HG02623 (cell line): ENCODE measurements around the gene PRKAB1.

Experiments
- ATAC-seq: cut with Tn5 transposase; IDR thresholded peaks from one replicate; pipeline ENCODE4 v1.9.1; 2021; ENCODE audit warnings: moderate library complexity; ENCODE audit not compliant: unreplicated experiment

The PRKAB1 gene

DNA sequence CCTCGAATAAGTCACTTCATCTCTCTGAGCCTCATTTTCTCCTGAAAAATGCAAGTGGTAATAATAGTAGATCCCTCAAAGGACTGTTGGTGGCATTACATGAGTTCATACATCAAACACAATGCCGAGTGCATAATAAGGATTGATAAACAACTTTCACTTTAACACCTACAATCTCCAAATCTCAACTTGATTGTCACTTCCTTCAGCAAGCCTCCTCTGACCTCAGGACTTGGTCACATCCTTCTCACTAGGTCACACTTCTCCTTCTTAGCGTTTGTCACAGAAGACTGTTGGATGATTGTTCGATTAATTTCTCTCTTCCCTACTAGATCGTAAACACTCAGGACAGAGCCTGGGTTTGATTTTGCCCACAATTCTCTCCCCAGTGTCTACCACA, 7.9 kb upstream of the PRKAB1 start:
- ATAC-seq, result no peak

DNA sequence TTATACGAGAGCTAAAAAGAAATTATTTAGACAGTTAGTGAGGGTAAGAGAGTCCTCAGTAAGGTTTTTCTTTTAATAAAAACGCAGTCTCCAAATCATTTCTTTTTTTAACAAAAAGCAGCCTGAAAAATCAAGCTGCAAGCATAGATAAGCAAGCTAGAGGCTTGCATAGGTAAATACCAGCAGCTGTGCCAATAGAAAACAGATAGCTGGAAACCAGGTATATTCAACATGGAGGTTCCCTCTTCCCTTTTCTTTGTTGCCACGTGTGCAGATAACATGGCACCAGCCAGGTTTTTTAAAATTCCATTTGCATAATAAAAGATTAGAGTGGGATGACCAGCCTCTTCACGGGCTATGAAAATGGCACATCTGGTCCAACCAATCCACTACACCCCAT, 6.1 kb upstream of the PRKAB1 start:
- ATAC-seq, result no peak

DNA sequence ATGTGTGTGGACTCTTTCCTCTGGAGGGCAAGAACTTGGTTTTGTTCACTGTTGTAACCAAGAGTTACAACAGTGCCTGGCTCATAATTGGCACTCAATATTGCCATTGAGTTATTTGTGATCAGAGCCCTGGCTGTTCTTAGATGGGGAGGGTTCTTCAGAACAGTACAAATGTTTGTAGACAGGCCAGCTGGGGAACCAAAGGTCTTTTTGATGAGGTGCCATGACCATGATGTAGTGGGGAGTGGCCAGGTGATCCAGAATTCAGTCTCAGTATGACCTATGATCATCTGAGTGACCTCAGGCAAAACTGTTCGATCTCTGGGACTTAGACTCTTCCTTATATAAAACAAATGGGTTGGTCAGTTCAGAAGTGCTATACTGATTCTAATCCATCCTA, 3.3 kb upstream of the PRKAB1 start:
- ATAC-seq, result no peak

DNA sequence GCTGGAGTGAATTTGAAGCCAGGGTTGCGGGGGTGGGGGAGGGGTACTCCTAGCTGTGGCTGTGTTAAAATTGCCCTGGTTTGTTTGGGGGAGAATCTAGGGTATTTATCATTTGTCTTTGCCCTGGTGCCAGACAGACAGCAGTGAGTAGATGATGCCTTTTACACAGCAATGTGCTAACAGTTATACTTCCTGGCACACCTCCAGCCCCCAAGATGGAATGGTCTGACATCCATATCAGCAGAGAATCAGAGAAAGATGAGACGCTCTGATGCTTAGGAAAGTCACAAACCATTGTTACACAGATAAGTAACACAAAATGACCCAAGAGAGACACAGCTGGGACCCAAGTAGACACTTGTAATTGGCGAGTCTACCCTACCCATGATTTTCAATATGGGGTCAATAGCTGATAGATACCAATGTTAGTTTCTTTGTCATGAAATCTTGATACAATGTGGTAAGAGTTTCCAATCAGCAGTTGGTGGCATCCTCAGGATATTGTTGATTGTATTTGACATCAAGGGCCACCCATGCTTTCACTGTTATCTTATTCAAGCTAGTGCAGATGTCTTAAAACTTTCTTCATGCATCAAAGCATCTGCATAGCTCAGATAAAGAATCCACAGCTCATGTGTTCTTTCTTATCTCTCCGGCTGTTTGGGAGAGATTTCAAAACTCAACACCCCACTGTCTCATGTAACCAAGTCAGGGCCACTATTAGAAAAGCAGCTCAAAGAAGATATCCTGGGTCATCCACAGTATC, 2.6 kb upstream of the PRKAB1 start:
- no peak for ATAC-seq

DNA sequence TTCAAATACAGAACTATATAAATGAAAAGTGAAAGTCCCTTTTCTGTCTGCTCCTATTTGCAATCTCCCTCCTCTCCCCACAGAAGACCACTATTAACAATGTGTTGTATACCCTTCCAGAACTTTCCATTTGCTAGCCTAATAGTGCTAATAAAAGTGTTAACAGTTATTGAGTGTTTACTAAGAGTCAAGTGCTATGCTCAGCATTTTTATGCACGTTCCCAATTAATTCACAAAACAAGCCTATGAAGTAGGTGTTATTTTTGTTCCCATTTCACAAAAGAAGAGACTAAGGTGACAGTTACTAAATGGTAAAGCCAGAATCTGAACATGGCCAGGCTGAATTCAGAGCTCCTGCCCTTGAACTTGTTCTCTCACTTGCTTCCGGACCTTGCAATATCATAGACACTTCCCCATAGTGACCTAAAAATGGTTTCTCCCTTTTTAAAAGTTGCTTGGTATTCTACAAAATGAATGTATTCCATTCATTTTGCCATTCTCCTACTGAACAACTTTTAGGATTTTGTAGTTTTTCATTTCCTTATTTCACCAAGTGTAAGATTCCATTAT, 1.6 kb upstream of the PRKAB1 start:
- no peak for ATAC-seq

DNA sequence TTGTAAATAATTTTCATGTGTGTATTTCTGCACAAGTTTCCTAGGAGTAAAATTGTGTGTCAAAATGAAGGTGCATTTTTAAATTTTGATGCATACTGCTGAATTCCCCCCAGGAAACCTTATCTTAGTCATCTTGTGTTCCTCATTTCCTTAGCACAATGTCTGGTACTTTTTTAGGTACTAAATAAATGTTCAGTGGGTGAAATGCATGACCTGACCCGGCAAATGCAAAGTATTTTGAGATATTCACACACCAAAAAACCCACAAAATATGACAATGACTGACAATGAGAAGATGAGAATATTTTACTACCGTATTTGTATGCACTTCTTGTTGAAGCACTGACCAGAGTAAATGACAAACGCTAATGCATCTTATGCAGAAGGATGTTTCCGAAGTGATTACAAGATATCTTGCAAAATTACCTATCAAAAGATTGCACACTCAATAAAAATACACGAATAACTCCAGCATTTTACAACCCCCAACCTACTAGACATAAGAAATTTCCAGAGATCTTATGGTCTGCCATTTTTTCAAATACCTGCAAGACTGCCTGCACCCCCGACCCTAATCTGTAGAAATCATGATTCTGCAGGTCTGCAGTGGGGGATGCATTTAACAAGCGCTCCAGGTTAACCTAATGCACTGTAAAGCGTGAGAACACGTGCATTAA, 895 bp upstream of the PRKAB1 start:
- ATAC-seq, result no peak

DNA sequence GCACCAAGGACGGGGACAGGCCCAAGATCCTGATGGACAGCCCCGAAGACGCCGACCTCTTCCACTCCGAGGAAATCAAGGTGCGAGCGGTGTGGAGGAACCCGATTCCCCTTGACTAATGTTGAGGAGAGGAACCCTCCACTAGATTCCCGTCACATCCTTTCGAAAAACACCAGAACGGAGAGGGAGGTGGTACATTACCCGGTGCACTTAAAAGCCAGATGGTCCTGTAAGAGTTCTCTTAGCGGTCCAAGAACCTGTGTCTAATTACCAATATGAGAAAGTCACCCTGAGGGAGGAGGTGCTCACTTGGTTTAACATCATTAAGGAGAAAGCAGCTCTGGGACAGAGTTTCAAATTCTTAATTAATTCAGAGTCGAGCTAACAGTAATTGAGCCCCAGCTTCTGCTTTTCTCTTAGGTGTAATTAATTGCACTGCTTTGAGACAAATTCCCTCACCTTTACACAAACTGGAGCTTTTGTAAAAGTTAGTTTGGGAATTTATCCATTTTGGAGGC, 450 bp downstream of the PRKAB1 start:
- ATAC-seq, result no peak

DNA sequence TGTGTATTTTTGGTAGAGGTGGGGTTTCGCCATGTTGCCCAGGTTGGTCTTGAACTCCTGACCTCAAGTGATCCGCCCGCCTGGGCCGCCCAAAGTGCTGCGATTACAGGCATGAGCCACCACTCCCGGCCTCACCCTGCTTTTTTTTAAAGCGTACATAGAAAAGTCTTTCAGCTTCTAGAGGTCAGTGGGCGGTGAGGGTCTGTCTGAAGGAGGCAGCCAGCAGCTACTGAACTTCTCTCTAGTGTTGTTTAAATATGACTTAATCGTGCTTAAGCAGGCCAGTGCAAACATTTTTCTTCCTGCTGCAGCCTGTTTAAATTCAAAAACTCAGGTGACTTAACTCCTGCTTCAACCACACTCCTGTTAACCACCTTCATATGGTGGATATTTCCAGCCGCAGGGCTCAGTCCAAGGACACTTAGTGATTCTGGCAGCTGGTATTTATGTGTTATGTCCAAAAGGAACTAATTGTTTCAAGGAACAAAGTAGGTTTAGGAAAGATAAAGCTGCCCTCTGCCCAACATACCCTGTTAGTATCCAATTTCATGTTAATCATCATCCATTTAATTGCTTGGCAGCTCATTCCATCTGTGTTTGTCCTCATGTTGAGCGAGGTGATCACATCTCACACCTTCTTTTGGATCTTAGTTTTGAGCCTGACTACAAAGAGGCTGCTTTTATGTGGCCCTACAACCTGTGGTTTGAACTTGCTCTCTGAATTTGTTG, 2.0 kb downstream of the PRKAB1 start:
- no peak for ATAC-seq

DNA sequence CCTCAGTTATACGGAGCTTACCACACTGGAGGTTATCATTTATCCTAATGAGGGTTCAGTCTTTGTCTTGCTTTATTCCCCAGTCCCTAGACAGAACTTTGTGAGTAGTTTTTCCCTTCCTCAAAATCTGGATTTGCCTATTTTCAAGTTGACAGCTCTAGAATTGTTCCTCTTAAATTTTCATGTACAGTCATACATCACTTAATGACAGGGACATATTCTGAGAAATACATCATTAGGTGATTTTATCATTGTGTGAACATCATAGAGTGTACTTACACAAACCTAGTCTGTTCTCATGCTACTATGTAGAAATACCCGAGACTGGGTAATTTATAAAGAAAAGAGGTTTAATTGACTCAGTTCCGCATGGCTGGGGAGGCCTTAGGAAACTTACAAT, 3.1 kb downstream of the PRKAB1 start:
- no peak for ATAC-seq

DNA sequence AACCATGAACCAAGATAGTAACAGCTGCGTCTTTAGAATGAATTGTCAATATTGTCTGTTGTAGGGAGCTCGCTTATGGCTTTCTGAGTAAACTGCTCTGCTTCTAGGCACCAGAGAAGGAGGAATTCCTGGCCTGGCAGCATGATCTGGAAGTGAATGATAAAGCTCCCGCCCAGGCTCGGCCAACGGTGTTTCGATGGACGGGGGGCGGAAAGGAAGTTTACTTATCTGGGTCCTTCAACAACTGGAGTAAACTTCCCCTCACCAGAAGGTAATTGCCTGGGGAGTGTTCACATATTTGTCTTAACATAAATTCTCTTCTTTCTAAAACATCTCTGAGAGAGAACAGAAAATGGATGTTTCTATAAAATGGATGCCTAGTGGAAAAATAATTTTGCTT, 4.3 kb downstream of the PRKAB1 start:
- no peak for ATAC-seq

DNA sequence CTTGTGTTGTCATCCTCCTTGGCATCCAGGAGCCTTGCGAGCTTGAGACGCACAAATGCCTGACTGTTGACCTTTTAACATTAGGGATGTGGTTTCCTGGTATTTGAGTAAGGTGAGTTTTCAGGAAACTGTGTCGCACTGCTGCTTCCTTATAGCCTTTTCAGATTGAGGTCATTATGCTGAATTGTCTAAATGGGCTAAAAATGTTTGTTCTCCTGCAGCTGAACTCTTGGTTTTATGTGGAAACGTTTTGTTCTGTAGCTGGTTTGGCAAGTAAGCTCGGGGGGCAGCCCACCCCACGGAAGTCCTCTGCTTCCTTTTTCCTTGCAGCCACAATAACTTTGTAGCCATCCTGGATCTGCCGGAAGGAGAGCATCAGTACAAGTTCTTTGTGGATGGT, 5.7 kb downstream of the PRKAB1 start:
- no peak for ATAC-seq

DNA sequence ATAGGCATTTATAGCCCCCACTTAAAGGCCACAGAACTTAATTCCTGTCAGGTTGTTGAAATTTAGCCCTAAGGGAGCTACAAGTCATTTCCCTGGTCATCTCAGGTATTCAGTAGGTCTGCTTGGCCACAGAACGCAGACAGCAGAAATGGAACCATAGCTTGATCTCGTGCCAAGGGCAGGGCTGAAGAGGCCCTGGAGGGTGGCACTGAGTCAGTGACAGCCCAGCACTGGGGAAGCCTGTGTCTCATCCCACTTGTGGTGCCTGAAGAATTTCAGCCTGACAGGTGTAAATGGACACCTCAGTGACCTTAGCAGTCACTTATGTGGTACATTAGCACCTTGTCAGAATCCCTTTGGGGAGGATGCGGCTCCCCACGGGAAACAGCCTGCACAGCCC, 6.6 kb downstream of the PRKAB1 start:
- no peak for ATAC-seq

DNA sequence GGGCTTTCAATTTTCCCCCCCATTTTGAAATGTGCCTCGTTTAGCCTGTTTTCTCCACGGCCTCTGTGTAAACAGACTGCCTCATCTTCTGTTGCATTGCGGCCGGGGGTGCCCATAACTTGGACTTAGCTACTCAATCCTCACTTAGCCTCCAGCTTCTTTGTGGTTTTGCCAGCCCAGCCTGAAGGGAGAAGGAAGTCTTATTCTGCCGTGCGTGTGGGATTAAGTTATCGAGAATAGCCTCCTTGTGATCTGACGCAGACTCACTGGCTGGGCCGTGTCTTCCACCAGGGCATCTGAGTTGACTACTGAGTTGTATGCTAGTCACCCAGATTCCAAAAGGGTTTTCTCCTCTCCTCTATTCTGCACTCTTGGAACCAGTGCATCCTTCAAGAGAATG, 8.1 kb downstream of the PRKAB1 start:
- no peak for ATAC-seq

DNA sequence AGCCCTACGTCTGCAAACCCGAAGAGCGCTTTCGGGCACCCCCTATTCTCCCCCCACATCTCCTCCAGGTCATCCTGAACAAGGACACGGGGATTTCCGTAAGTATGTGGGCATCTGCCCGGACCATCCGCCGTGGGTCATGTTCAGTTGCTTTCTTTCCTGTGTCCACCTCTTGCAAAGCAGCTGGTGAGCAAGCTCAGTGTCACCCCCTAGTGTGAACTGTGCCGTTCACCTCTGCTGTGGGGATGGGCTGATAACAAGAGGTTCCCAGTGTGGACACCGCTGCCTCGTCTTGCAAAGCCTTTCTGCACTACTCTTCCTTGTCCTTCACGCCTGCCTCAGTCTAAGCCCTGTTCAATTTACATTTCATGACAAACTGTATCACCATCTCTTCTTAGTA, 8.6 kb downstream of the PRKAB1 start:
- no peak for ATAC-seq

DNA sequence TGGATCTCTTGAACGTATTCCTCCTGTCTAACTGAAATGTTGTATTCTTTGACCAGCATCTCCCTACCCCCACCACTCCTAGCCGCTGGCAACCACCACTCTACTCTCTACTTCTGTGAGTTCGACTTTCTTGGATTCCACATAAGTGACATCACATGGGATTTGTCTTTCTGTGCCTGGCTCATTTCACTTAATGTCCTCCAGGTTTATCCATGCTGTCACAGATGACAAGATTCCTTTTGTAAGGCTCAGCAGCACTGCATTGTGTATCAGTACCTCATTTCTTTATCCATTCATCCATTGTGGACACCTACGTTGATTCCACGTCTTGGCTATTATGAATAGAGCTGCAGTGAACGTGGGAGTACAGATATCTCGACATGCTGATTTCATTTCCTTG, 10.5 kb downstream of the PRKAB1 start:
- ATAC-seq, result no peak

DNA sequence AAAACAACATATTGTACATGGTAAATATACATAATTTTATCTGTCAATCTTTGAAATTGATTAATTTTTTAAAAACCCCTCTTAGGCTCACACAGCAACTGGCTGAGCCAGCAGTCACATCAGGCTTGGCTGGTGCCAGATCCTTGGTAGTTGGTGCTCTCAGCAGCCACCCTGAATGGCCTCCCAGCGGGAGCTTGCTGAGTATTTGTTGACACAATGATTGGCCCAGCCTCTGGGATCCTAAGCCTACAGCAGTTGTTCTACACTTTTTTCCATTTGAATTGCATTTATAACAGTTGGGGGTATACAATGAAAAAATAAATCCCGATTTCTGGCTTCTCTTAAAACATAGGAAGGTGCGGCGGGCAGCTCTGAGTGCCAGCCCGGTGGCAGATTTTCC, 11.1 kb downstream of the PRKAB1 start:
- ATAC-seq, result no peak

DNA sequence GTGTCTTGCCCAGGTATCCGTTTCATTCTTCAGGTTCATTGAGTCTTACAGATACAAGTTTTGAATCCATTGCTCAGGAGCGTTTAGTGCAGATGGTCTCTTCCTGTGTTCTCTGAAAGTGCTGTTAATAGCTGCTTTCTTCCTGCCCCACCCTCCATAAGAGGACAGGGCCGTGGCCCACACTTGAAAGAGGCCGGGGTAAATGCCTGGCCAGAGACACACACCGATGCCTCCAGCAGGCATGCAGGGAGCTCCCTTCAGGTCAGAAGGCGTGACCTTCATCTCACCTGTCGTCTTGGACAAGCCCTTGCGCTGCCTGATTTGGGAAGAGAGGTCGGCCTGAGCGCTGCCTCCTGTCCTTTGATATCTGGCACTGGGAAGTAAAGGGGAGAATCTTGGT, 11.6 kb downstream of the PRKAB1 start:
- ATAC-seq, result no peak

DNA sequence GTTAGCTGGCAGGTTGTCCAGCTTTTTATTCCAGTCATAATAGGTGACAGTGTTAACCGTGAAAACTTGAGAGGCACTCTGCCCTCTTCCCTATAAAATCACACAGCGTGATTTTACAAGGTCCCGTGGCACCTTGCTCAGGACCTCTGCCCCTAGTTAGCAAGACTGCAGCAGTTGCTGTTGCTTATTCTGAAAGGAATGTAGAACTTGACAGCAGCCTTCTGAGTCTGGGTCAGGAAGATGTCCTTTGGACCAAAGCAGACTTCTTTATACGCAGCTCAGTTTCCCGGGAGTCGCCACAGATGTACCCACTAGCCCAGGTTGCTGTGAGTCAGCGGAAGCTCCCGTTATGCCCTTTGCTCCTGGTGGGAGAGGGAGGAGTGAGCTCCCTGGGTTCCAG, 13.2 kb downstream of the PRKAB1 start:
- ATAC-seq, result no peak

DNA sequence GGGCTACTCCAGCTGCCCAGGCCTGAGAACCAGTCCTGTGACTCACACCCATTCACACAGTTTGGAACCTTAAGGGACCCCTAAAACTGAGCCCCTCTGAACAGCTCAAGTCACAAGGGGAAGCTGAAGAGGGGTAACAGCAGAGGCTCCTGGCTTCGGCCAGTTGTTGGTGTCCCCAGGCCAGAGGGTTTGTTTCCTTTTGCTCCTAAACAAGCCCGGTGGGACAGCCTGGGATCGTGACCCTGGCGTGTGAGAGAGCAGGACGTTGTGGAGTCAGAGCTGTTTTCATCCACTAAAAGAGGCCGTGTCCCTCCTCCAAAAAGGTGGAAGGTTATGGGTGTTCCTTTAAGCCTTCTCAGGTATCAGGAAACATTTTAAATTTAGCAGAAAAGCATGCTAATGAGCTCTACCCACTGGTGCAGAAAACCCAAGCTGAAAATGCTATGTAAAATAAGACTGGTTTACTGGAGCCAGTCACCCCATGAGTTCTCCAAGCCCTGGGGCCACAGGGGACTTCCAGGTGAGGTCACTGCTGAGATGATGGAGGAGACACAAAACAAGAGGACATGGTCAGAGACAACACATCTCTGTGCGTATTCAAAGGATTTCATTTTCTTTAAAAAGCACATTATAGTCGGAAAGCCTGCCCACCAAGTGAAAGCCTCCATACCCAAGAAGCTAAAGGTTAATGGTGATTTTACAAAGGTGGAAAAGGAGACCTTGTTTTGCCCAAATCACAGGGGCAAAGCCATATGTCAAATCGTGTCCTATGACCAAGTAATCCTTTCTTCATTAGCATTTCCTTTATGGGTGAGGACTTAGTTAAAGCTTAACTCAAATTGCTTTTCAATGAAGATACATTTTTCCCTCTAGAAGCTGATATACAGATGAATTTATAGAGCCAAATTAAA, 14.1 kb downstream of the PRKAB1 start:
- ATAC-seq, result no peak

DNA sequence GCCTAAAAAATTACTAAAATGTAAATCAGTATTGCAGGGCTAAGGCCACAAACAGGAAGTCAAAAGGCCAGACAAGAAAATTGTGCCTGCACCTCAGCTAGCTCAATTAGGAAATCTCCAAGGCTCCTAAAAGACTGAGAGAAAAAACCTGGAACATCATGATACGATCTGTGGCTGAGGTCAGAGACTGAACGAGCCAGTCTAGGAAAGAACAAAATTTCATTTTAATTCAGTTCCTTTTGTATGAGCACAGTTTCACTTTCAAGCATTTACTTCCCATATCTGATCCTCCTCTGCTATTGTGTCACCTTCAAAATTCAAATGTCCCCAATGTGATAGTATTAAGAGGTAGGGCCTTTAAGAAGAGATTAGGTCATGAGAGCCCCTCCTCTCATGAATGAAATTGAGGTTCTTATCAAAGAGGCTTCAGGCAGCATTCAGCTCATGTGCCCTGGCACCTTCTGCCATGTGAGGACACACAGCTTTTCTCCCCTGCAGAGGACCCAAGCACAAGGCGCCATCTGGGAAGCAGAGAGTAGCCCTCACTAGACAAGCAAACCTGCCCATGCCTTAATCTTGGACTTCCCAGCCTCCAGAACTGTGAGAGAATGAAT, 14.8 kb downstream of the PRKAB1 start:
- ATAC-seq, result no peak
